H1 (cell line): Measurements from ENCODE around the gene MLF1. TPM values are rescaled to one million over a fixed set of nuclear protein-coding genes. Genes with fewer than 3 reads are reported as not detected.

Source experiments
- CBX8 ChIP-seq: fragments of 300-800, 300-1000 bp; sonication (generic); IDR thresholded peaks from 2 replicates; pipeline ENCODE4 v1.7.1; 2016; ENCODE audit warnings: low read depth, low read length, borderline replicate concordance
- EZH2 ChIP-seq: fragments of 200-600 bp; sonication (generic); IDR thresholded peaks from 2 replicates; pipeline ENCODE4 v1.7.1; 2012; ENCODE audit warnings: low read depth, mild to moderate bottlenecking, moderate library complexity, low read length, inconsistent platforms; ENCODE audit not compliant: severe bottlenecking
- RFX5 ChIP-seq: IDR thresholded peaks from 2 replicates; pipeline ENCODE4 v1.6.1; 2011; ENCODE audit warnings: low read depth, low read length, improper control_type of control experiment, borderline replicate concordance
- SP1 ChIP-seq: IDR thresholded peaks from 2 replicates; pipeline ENCODE4 v1.6.1; 2011; ENCODE audit warnings: low read depth, low read length
- TEAD4 ChIP-seq: IDR thresholded peaks from 2 replicates; pipeline ENCODE4 v1.6.1; 2012; ENCODE audit warnings: low read depth, low read length, inconsistent platforms, mixed read lengths
- polyA plus RNA-seq, 7 experiments: library from polyadenylated mRNA; depleted of rRNA in 3 of 7; stranded (reverse) in 5 of 7; unstranded in 2 of 7; fragments of >200 nt in 5 of 7; fragments of 200-250 nt in 2 of 7; gene quantifications; 1 replicate in 5 of 7; 2 replicates in 1 of 7; 4 replicates in 1 of 7; pipeline versions ENCODE4 v1.2.1 to v1.2.3, GENCODE V29; 2011 to 2013; ENCODE audit warnings: missing spikeins in 2 of 7, mixed read lengths in 2 of 7
- total RNA-seq: library from RNA; stranded (reverse); fragmentation: NEBNext Ultra II Directional; extraction: Animal tissue kit (Norgen Biotek cat#: 25700); gene quantifications from 2 replicates; pipeline ENCODE4 v1.2.1, GENCODE V29; 2021

MLF1 gene
- total and polyA plus RNA-seq, 2 of the 8 experiments (the other 6 are each of a cell fraction or from before 2014, with no cell fraction given), result 13.4 to 48.9 TPM

GRCh38 chr3:158572766-158573060 lies 1.7 kb downstream of the MLF1 start (continued):
- TF ChIP-seq SP1 (no peak), CBX8 (no peak), RFX5 (no peak), TEAD4 (no peak), EZH2 (no peak)
